K562 (cell line): ENCODE results near the gene ECSIT. TPM values are rescaled to one million over a fixed set of nuclear protein-coding genes. Genes with fewer than 3 reads are reported as not detected.

Experiments used
- BHLHE40 ChIP-seq: IDR thresholded peaks from 2 replicates; pipeline ENCODE4 v1.6.1; 2011; ENCODE audit warnings: low read length, improper control_type of control experiment
- CBFA2T3 ChIP-seq: fragments of 450-650 bp; IDR thresholded peaks from 2 replicates; pipeline ENCODE4 v1.6.1; 2017
- CBX5 ChIP-seq: IDR thresholded peaks from 2 replicates; pipeline ENCODE4 v1.6.1; 2014; ENCODE audit warnings: low read depth, borderline replicate concordance
- CHD2 ChIP-seq: IDR thresholded peaks from 2 replicates; pipeline ENCODE4 v1.6.1; 2011; ENCODE audit warnings: low read depth, low read length
- MED1 ChIP-seq: sonication (generic); formaldehyde crosslinking; IDR thresholded peaks from 2 replicates; pipeline ENCODE4 v1.8.1; 2023; ENCODE audit warnings: missing genetic modification reagents, borderline replicate concordance
- MEF2D ChIP-seq: conservative IDR thresholded peaks from 2 replicates; pipeline ENCODE4 v1.6.1; 2016; ENCODE audit warnings: low read depth, missing genetic modification characterization, missing compliant biosample characterization
- NCOR1 ChIP-seq: fragments of 450-650 bp; IDR thresholded peaks from 2 replicates; pipeline ENCODE4 v1.6.1; 2016; ENCODE audit warnings: mild to moderate bottlenecking, moderate library complexity
- RAD21 ChIP-seq, 2 experiments: fragments of 250-450 bp in 1 of 2; fragments of 450-650 bp in 1 of 2; sonication (Bioruptor Pico) in 1 of 2; formaldehyde crosslinking in 1 of 2; IDR thresholded peaks in 1 of 2; conservative IDR thresholded peaks in 1 of 2; 2 replicates each; pipeline versions ENCODE4 v1.4.0 to v1.8.0; 2020 to 2022; ENCODE audit warnings: mild to moderate bottlenecking in 2 of 2, moderate library complexity in 1 of 2
- RBM17 ChIP-seq: fragments of 200-400 bp; formaldehyde crosslinking; IDR thresholded peaks from 2 replicates; pipeline ENCODE4 v1.6.1; 2017; ENCODE audit warnings: low read depth, mild to moderate bottlenecking, low read length, borderline replicate concordance
- RCOR1 ChIP-seq, 2 experiments: IDR thresholded peaks; 2 replicates each; pipeline ENCODE4 v1.6.1; 2012; ENCODE audit warnings: low read depth in 2 of 2, low read length in 2 of 2, borderline replicate concordance in 1 of 2, improper control_type of control experiment in 1 of 2
- SPI1 ChIP-seq: IDR thresholded peaks from 2 replicates; pipeline ENCODE4 v1.6.1; 2011; ENCODE audit warnings: low read depth, low read length, control low read depth, borderline replicate concordance
- SRSF3 ChIP-seq: fragments of 200-400 bp; formaldehyde crosslinking; IDR thresholded peaks from 2 replicates; pipeline ENCODE4 v1.6.1; 2016; ENCODE audit warnings: mild to moderate bottlenecking, low read length, moderate library complexity; ENCODE audit not compliant: insufficient read depth
- TAF7 ChIP-seq: fragments of 450-650 bp; IDR thresholded peaks from 2 replicates; pipeline ENCODE4 v1.6.1; 2016; ENCODE audit warnings: missing genetic modification characterization, missing compliant biosample characterization
- TOE1 ChIP-seq, 2 experiments: fragments of 450-650 bp in 1 of 2; sonication (generic) in 1 of 2; formaldehyde crosslinking in 1 of 2; IDR thresholded peaks; 2 replicates each; pipeline versions ENCODE4 v1.7.1 to v1.8.0; 2016 to 2022; ENCODE audit warnings: borderline replicate concordance in 2 of 2, mild to moderate bottlenecking in 2 of 2, antibody characterized with exemption in 1 of 2, inconsistent platforms in 1 of 2, low read depth in 1 of 2, missing genetic modification reagents in 1 of 2, moderate library complexity in 1 of 2
- ZNF174 ChIP-seq: fragments of 250-450 bp; sonication (Bioruptor Pico); IDR thresholded peaks from 2 replicates; pipeline ENCODE4 v1.4.0; 2020; ENCODE audit warnings: mild to moderate bottlenecking
- ZNF354B ChIP-seq: fragments of 250-450 bp; sonication (Bioruptor Pico); IDR thresholded peaks from 2 replicates; pipeline ENCODE4 v1.4.0; 2020
- ZNF830 ChIP-seq: fragments of 250-450 bp; sonication (Bioruptor Pico); IDR thresholded peaks from 2 replicates; pipeline ENCODE4 v1.5.0; 2021; ENCODE audit warnings: mild to moderate bottlenecking
- polyA plus RNA-seq, 8 experiments: library from polyadenylated mRNA; depleted of rRNA in 4 of 8; stranded (reverse) in 5 of 8; unstranded in 3 of 8; fragments of >200 nt; fragmentation: Nextera tagmentation in 2 of 8; fragmentation: Illumina TruSeq in 1 of 8; extraction: Ambion mirVana in 2 of 8; extraction: Trizol in 1 of 8; gene quantifications; 2 replicates each; pipeline versions ENCODE4 v1.2.1 to v1.2.3, GENCODE V29; 2011 to 2014; ENCODE audit warnings: inconsistent platforms in 1 of 8, missing spikeins in 1 of 8
- total RNA-seq, 7 experiments: library from RNA; depleted of rRNA in 6 of 7; stranded (reverse); fragments of >200 nt in 6 of 7; fragmentation: Illumina TruSeq in 2 of 7; extraction: Trizol in 2 of 7; gene quantifications; 2 replicates each; pipeline versions ENCODE4 v1.2.1 to v1.2.3, GENCODE V29; 2011 to 2021; ENCODE audit warnings: low replicate concordance in 1 of 7
- TF ChIP-seq, protein P1 (sequence below): sonication (generic); formaldehyde crosslinking; IDR thresholded peaks from 2 replicates; pipeline ENCODE4 v1.9.0; 2022; ENCODE audit warnings: mild to moderate bottlenecking, missing genetic modification reagents
- TF ChIP-seq, protein P2 (sequence below): IDR thresholded peaks from 3 replicates; pipeline ENCODE4 v1.6.1; 2011; ENCODE audit warnings: borderline replicate concordance, mild to moderate bottlenecking; ENCODE audit not compliant: insufficient read length, insufficient read depth
- TF ChIP-seq, protein P3 (sequence below): sonication (generic); formaldehyde crosslinking; IDR thresholded peaks from 2 replicates; pipeline ENCODE4 v1.8.0; 2022; ENCODE audit warnings: missing genetic modification reagents, mild to moderate bottlenecking, borderline replicate concordance
- TF ChIP-seq, protein P4 (sequence below), 3 experiments: fragments of 200-800 bp in 1 of 3; sonication (Bioruptor generic) in 1 of 3; sonication (generic) in 1 of 3; formaldehyde crosslinking in 1 of 3; IDR thresholded peaks; 2 replicates each; pipeline versions ENCODE4 v1.6.1 to v1.8.0; 2016 to 2022; ENCODE audit warnings: mild to moderate bottlenecking in 2 of 3, missing compliant biosample characterization in 2 of 3, missing genetic modification characterization in 2 of 3, missing genetic modification reagents in 1 of 3
- TF ChIP-seq, protein P5 (sequence below): sonication (generic); formaldehyde crosslinking; IDR thresholded peaks from 2 replicates; pipeline ENCODE4 v1.8.0; 2022; ENCODE audit warnings: missing genetic modification reagents, mild to moderate bottlenecking, moderate library complexity, borderline replicate concordance

The ECSIT gene
- total and polyA plus RNA-seq, 9 of the 15 experiments (the other 6 are each of a cell fraction or from before 2014, with no cell fraction given) = 1.1 to 82.5 (median 43.9) TPM

DNA sequence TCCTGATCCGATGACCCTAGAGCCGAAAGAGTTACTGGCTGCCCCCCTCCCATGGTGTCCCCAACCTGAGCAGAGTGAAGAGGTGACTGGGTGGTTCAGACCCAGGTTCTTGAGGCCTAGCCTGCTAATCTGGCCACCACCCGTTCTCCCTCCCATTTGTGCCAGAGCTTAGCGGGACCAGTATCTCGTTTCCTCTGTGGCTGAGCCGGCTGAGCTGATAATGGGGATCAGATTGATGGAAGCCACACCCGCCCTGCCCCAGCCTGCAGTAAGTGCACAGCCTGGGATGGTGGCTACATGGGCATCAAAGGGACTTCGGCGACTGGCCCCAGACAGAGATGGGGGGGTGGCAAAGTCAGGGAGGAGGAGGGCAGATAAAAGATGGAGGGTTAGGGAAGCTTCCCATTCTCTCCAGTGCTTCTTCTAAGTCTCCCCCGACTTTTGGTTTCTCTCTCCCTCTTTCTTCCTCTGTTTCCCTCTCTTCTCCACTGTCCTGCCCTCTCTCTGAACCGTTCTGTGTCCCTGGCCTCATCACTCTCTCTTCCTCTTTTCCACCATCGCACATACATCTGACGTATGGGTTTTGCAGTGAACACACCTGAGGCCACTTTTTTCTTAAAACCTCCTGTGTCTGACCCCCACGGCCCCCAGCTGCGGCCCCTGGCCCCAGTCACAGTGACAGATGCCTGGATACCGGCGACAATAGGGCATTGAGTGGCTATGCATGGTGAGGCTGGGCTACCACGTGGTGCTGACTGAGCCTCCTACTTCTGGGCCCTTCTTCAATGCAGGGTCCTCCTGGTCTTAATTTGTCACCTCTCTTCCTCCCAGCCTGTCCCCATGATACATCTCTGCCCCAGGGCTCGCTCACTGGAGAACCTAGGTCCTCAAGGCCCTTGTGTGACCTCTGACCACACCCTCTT lies 50.5 kb downstream of the ECSIT start (continued):
- TF ChIP-seq ZNF174 (CRISPR knock-in tag) (no peak), RAD21 (CRISPR knock-in tag; conservative IDR thresholded peaks at IDR 0.05 in 1 of 2, IDR thresholded peaks at IDR 0.05 in 1 of 2) (no peak), TAF7 (tag) (no peak), MED1 (CRISPR knock-in tag) (no peak), RCOR1 (IDR thresholded peaks at IDR 0.05; ENCODE audit: borderline replicate concordance in 1 of 2, low read depth in 2 of 2, low read length in 2 of 2) (peak in 1 of 2 experiments; percentile 55; a peak in 2 of 4 replicates), NCOR1 (no peak), CBX5 (no peak), MEF2D (tag) (no peak), CHD2 (no peak), SRSF3 (no peak), RBM17 (no peak), ZNF354B (CRISPR knock-in tag) (no peak), TOE1 (IDR thresholded peaks at IDR 0.05; ENCODE audit: borderline replicate concordance) (no peak), TOE1 (CRISPR knock-in tag; IDR thresholded peaks at IDR 0.05; ENCODE audit: borderline replicate concordance, low read depth) (no peak), SPI1 (peak; percentile 32; the same call in 1 of the 2 replicates), CBFA2T3 (peak; percentile 50), ZNF830 (no peak), BHLHE40 (no peak)
- TF ChIP-seq, protein P1, sequence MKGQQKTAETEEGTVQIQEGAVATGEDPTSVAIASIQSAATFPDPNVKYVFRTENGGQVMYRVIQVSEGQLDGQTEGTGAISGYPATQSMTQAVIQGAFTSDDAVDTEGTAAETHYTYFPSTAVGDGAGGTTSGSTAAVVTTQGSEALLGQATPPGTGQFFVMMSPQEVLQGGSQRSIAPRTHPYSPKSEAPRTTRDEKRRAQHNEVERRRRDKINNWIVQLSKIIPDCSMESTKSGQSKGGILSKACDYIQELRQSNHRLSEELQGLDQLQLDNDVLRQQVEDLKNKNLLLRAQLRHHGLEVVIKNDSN (CRISPR knock-in tag) = peak; percentile 29; the same call in 1 of the 2 replicates
- TF ChIP-seq, protein P2, sequence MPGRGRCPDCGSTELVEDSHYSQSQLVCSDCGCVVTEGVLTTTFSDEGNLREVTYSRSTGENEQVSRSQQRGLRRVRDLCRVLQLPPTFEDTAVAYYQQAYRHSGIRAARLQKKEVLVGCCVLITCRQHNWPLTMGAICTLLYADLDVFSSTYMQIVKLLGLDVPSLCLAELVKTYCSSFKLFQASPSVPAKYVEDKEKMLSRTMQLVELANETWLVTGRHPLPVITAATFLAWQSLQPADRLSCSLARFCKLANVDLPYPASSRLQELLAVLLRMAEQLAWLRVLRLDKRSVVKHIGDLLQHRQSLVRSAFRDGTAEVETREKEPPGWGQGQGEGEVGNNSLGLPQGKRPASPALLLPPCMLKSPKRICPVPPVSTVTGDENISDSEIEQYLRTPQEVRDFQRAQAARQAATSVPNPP = no peak
- TF ChIP-seq, protein P3, sequence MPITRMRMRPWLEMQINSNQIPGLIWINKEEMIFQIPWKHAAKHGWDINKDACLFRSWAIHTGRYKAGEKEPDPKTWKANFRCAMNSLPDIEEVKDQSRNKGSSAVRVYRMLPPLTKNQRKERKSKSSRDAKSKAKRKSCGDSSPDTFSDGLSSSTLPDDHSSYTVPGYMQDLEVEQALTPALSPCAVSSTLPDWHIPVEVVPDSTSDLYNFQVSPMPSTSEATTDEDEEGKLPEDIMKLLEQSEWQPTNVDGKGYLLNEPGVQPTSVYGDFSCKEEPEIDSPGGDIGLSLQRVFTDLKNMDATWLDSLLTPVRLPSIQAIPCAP (CRISPR knock-in tag) = no peak
- TF ChIP-seq, protein P4, sequence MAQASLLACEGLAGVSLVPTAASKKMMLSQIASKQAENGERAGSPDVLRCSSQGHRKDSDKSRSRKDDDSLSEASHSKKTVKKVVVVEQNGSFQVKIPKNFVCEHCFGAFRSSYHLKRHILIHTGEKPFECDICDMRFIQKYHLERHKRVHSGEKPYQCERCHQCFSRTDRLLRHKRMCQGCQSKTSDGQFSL (CRISPR knock-in tag; IDR thresholded peaks at IDR 0.05) = 0 out of 2 replicates have a peak, but pooled peaks have one; percentile 8
- TF ChIP-seq, protein P4 (tag; IDR thresholded peaks at IDR 0.05) = no peak
- TF ChIP-seq, protein P5, sequence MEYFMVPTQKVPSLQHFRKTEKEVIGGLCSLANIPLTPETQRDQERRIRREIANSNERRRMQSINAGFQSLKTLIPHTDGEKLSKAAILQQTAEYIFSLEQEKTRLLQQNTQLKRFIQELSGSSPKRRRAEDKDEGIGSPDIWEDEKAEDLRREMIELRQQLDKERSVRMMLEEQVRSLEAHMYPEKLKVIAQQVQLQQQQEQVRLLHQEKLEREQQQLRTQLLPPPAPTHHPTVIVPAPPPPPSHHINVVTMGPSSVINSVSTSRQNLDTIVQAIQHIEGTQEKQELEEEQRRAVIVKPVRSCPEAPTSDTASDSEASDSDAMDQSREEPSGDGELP (CRISPR knock-in tag) = 0 out of 2 replicates have a peak, but pooled peaks have one; percentile 13
